ENCODE measurements around the gene PHF21A.

DNA sequence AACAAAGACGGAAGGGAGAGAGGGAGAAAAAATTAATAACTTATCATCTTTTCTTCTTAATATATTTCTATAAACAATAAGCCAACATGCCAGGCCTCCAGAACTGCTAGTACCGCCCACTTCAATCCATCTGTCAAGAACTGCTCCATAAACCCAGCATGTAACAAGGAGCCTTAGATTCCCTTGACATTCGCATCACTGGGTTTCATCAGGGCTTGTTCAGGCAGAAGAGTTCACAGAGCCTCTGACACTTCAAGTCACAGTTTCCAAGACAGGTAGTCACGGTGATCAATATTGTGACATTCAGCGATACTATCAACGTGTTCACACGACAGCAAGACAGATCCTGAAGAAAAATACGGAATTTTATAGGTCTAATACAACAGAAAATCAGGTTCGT is 137.1 kb downstream of the PHF21A start:
- no peak for TF ChIP-seq GATA2 (IDR thresholded peaks at IDR 0.05; ENCODE audit: low read depth, low read length)
- no peak for TF ChIP-seq GATA3 (IDR thresholded peaks at IDR 0.05; ENCODE audit: low read depth, low read length)
